Adipose tissue (tissue), 3 donors: ENCODE measurements around the gene RNASET2. TPM values are rescaled to one million over a fixed set of nuclear protein-coding genes. Genes with fewer than 3 reads are reported as not detected.
"Not testable (repeated sequence)": the region's sequence is repeated elsewhere in the genome, so short reads cannot be mapped to it uniquely, and the experiment has no call there.

ENCODE experiments used
- H3K27ac ChIP-seq: one replicate; pipeline ENCODE4 v1.5.1; 2013; ENCODE audit warnings: low read depth, low read length
- WGBS, 3 donors: extraction: QIAGEN DNeasy Blood & Tissue Kit; methylation state at CpG; one replicate each; pipeline ENCODE4 v1.1.7; 2013; 5-methylcytosine and 5-hydroxymethylcytosine counted together
- polyA plus RNA-seq, 3 donors: library from polyadenylated mRNA; stranded (reverse); fragments of 200-250 nt; gene quantifications; one replicate each; pipeline ENCODE4 v1.2.3, GENCODE V29; 2013
- donor health status: healthy with polysubstance abuse.
- donor health status: Bipolar disorder and iron deficiency.
- donor health status: healthy.

RNASET2 gene
- polyA plus RNA-seq, 3 donors = 20.5 to 36.9 (median 34.4) TPM

GRCh38 chr6:166951670-166952060 is 4.7 kb downstream of the RNASET2 start:
- no peak overlapping the region for H3K27ac ChIP-seq
- WGBS, 3 donors = 85 to 92% (median 91%) methylated on average over 3 of the region's 3 CpGs

- peak overlapping the region; percentile 11 for H3K27ac ChIP-seq
- 70 to 79% (median 73%) methylated on average over 17 of the region's 17 CpGs for WGBS, 3 donors
These were observed 5.3 kb downstream of the RNASET2 start for GRCh38 chr6:166950892-166951669.

DNA sequence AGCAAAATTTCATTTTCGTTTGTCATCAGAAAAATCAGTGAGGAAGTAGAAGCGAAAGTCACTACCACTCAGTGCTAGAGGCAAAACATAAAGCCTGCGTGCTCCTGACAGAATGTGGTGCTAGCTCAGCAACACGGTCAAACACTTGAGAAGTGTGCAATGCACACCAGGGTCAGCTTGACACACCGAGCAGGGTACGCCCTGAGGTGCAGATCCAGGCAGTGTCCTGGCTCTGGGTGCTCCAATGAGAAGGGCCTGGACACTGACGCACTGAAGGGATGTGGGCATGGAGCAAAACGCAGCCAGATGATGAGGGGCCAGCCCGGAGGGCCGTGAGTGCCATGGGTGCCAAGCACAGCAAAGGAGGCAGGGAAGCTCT is 5.9 kb downstream of the RNASET2 start:
- H3K27ac ChIP-seq = peak overlapping the region; percentile 11
- 76 to 92% (median 83%) methylated on average over 10 of the region's 10 CpGs for WGBS, 3 donors

- WGBS, 3 donors = 62 to 73% (median 65%) methylated on average over 9 of the region's 9 CpGs
- H3K27ac ChIP-seq = peak overlapping the region; percentile 11
These were observed 6.6 kb downstream of the RNASET2 start for GRCh38 chr6:166949528-166950442.

- not testable (repeated sequence) for H3K27ac ChIP-seq
- 86 to 91% (median 88%) methylated on average over 6 of the region's 6 CpGs for WGBS, 3 donors
These were observed 7.6 kb downstream of the RNASET2 start for GRCh38 chr6:166948724-166949123.

DNA sequence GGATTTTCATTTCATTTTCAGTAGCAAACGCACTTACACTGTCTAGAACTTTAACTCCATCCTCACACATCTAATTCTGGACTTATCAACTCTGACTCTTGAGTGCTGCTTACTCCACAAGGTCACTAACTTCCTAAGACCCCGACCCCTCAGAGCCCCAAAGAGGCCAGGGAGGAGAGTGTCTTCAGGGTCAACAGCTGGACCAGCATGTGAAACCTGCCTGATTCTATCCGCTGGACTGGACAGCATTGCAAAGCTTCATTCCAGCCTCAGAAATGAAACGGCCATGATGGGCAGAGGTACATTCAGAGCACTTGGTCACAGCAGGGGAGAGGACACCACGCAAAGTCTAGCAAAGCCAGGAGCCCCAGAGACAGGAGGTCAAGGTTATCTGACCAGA is 9.1 kb downstream of the RNASET2 start:
- no peak overlapping the region for H3K27ac ChIP-seq
- 82 to 92% (median 91%) methylated on average over 5 of the region's 5 CpGs for WGBS, 3 donors

DNA sequence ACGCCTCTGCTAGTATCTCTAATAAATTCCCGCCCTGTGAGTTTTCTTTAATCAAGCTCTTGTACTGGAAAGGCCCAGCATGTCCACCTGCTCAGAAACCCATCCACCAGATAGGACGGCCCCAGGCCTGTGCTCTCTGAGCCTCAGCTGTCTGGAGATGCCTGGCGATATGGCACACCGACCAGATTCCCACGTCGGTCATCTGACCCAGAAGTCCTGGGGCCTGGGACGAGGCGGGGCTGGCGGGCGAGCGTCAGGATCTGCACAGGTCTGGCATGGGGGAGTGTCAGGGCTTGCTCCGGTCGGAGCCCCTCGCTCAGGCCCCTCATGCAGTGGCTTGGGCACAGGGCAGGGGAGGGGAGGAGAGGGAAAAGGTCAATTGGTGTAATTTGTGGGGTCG is 10.2 kb downstream of the RNASET2 start:
- no peak overlapping the region for H3K27ac ChIP-seq
- WGBS, 3 donors = 94 to 95% (median 95%) methylated on average over 16 of the region's 16 CpGs

DNA sequence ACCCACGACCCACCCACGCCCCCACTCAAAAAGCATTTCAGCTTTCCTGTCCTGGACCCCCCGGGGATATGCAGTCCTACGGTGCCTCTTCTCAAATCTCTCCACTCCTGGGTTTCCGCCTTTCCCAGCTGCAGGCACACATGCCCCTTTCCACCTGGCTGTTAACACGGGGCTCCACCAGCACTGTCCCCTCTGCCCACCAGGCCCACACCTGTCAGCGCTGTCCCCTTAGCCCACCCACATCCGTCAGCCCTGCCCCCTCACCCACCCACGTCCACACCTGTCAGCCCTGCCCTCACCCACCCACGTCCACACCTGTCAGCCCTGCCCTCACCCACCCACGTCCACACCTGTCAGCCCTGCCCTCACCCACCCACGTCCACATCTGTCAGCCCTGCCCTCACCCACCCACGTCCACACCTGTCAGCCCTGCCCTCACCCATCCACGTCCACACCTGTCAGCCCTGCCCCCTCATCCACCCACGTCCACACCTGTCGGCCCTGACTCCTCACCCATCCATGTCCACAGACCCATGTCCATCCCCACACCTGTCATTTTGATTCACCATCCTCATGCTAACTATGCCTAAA is 11.6 kb downstream of the RNASET2 start:
- H3K27ac ChIP-seq = no peak overlapping the region
- WGBS, 3 donors = 85 to 96% (median 95%) methylated on average over 16 of the region's 16 CpGs

- H3K27ac ChIP-seq = no peak overlapping the region
- 54 to 88% (median 65%) methylated on average over 14 of the region's 14 CpGs for WGBS, 3 donors
These were observed 13.8 kb downstream of the RNASET2 start for GRCh38 chr6:166942393-166943168.

DNA sequence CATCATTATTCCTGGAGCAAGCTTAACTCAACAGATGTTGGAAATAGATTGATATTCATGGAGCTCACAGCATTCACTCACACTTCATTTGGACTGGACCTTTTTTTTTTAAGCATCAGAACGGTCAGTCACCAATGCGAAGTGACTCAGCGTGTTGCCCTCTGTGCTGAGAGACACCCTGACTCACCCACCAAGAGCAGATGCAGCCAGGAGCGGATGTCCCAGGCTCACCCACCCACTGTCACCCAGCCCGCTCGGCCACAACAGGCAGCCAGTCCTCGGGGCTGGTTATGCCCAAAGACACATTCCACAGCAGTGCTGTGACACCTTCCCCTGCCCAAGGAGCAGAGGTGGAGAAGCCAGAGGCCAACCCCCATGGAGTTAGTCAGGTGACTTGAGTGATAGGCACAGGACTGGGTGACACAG is 15.7 kb downstream of the RNASET2 start:
- whole genome bisulfite sequencing, 3 donors = 93 to 94% (median 94%) methylated on average over 7 of the region's 7 CpGs
- no peak overlapping the region for H3K27ac ChIP-seq

GRCh38 chr6:166939894-166940293 is 16.5 kb downstream of the RNASET2 start:
- H3K27ac ChIP-seq = no peak overlapping the region
- WGBS, 3 donors = 72 to 92% (median 86%) methylated on average over 7 of the region's 7 CpGs

- WGBS, 3 donors = 73 to 86% (median 81%) methylated on average over 4 of the region's 4 CpGs
- H3K27ac ChIP-seq = no peak overlapping the region
These were observed 17.0 kb downstream of the RNASET2 start for GRCh38 chr6:166939345-166939744.

DNA sequence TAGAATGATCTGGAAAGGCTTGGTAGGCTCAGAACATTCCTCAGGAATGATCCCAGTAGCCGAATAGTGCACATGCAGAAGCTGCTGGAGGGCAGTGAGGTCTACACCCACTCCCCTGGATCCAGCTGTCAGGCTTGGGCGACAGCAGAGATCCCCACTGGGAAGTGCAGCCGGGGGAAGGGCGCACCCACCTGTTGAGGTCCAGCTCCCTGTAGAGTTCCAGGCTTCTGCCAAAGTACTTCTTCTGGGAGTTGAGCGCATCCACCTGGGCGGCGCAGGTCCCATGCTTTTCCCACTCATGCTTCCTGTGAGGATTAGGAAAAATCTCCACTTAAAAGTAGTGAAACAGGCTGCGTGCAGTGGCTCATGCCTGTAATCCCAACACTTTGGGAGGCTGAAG is 17.6 kb downstream of the RNASET2 start:
- WGBS, 3 donors = 98 to 99% (median 98%) methylated on average over 8 of the region's 8 CpGs

DNA sequence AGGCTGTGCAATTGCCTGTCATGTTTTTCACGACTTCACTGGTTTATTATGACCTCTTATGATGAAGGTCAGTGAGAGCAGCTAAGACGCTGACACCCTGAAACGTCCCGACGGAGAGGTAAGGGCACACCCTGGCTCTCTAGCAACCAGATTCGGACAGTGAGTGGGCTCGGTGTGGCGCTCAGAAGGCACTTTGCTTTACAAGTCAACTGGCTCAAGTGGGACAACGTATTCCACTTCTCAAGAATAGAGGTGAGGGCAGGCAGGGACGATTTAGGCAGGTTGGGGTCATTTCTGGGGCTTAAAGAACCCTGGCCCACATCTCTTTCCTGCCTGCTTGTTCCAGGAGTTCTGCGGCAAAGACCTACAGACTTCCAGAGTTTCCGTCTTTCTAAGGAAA is 18.2 kb downstream of the RNASET2 start:
- 93 to 95% (median 93%) methylated on average over 12 of the region's 12 CpGs for WGBS, 3 donors
- H3K27ac ChIP-seq = no peak overlapping the region

More for the DNA sequence above, 17.6 kb downstream of the RNASET2 start:
- H3K27ac ChIP-seq = no peak overlapping the region

GRCh38 chr6:166937746-166938145 is 18.6 kb downstream of the RNASET2 start:
- 93 to 95% (median 93%) methylated on average over 8 of the region's 8 CpGs for WGBS, 3 donors
- no peak overlapping the region for H3K27ac ChIP-seq

GRCh38 chr6:166936079-166936787 is 20.1 kb downstream of the RNASET2 start:
- WGBS, 3 donors = 61 to 71% (median 66%) methylated on average over 8 of the region's 8 CpGs

DNA sequence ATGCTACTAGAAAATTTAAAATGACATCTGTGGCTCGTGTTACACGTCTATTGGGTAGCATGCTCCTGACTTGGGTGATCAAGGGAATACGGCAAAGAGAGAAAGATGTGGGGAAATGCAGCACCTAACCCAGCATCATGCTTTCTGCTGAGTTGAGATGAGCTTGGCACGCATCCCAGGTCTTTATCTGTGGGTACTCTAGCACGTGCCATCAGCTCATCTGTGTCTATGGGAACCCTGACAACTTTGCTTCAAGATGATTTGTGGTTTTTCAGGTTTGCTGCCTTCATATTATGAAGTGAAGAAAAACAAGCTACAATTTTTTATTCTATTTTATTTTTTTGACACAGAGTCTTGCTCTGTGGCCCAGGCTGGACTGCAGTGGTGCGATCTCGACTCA is 21.0 kb downstream of the RNASET2 start:
- WGBS, 3 donors = 89 to 94% (median 91%) methylated on average over 7 of the region's 7 CpGs

More at GRCh38 chr6:166936079-166936787, 20.1 kb downstream of the RNASET2 start:
- H3K27ac ChIP-seq = no peak overlapping the region

DNA sequence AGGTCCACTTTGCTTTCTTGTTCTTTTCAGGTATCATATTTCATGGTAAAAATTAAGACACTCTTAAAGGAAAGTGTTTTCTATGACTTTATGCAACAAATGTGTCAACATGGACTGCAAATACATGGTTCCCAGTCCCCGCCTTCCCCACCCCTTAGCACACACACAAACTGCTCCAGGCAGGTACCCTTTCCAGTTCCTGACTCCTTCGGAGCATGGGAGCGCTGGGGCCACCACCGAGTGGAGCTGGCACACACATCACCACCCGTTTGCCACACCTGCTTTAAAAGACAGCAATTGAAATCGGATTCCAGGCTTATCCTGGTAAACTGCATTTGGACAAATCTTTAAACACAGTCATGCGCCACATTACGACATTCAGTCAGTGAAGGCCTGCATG is 22.2 kb downstream of the RNASET2 start:
- 84 to 92% (median 91%) methylated on average over 8 of the region's 8 CpGs for WGBS, 3 donors
- H3K27ac ChIP-seq = no peak overlapping the region

More for the DNA sequence above, 21.0 kb downstream of the RNASET2 start:
- no peak overlapping the region for H3K27ac ChIP-seq
